K562 (cell line): ENCODE measurements around the gene FERMT3. TPM values are rescaled to one million over a fixed set of nuclear protein-coding genes. Genes with fewer than 3 reads are reported as not detected.

Experiments
- AFF4 ChIP-seq: sonication (generic); formaldehyde crosslinking; IDR thresholded peaks from 2 replicates; pipeline ENCODE4 v1.8.0; 2023; ENCODE audit warnings: mild to moderate bottlenecking, missing genetic modification reagents
- BRD9 ChIP-seq: fragments of 450-650 bp; IDR thresholded peaks from 2 replicates; pipeline ENCODE4 v1.6.1; 2018; ENCODE audit warnings: low read depth; ENCODE audit not compliant: partially characterized antibody
- CHD7 ChIP-seq: fragments of 200-600 bp; sonication (generic); IDR thresholded peaks from one replicate; pipeline ENCODE4 v1.6.1; 2012; ENCODE audit warnings: mild to moderate bottlenecking, low read depth, low read length, inconsistent platforms
- CREB1 ChIP-seq, 2 experiments: sonication (generic) in 1 of 2; formaldehyde crosslinking in 1 of 2; IDR thresholded peaks; 2 replicates each; pipeline versions ENCODE4 v1.6.1 to v1.8.0; 2012 to 2022; ENCODE audit warnings: inconsistent platforms in 1 of 2, mild to moderate bottlenecking in 1 of 2, missing genetic modification reagents in 1 of 2, moderate library complexity in 1 of 2
- HIVEP1 ChIP-seq: fragments of 250-450 bp; sonication (Bioruptor Pico); IDR thresholded peaks from 2 replicates; pipeline ENCODE4 v1.4.0; 2020; ENCODE audit warnings: mild to moderate bottlenecking
- POLR2AphosphoS5 ChIP-seq: IDR thresholded peaks from 2 replicates; pipeline ENCODE4 v1.6.1; 2011; ENCODE audit warnings: mild to moderate bottlenecking, low read depth, low read length, moderate library complexity; ENCODE audit not compliant: control insufficient read depth, insufficient read depth
- POLR3A ChIP-seq: IDR thresholded peaks from 2 replicates; pipeline ENCODE4 v1.6.1; 2011; ENCODE audit warnings: borderline replicate concordance, mild to moderate bottlenecking, moderate library complexity; ENCODE audit not compliant: insufficient read length, insufficient read depth; ENCODE audit errors: extremely low read depth
- RBM22 ChIP-seq: fragments of 200-400 bp; formaldehyde crosslinking; IDR thresholded peaks from 2 replicates; pipeline ENCODE4 v1.6.1; 2018; ENCODE audit warnings: low read length, low read depth; ENCODE audit not compliant: poor library complexity, severe bottlenecking
- RFX5 ChIP-seq: IDR thresholded peaks from 2 replicates; pipeline ENCODE4 v1.6.1; 2011; ENCODE audit warnings: low read depth, mild to moderate bottlenecking, improper control_type of control experiment, low read length
- STAT5A ChIP-seq: IDR thresholded peaks from 2 replicates; pipeline ENCODE4 v1.6.1; 2012; ENCODE audit warnings: low read length, inconsistent platforms, borderline replicate concordance
- polyA plus RNA-seq, 8 experiments: library from polyadenylated mRNA; depleted of rRNA in 4 of 8; stranded (reverse) in 5 of 8; unstranded in 3 of 8; fragments of >200 nt; fragmentation: Nextera tagmentation in 2 of 8; fragmentation: Illumina TruSeq in 1 of 8; extraction: Ambion mirVana in 2 of 8; extraction: Trizol in 1 of 8; gene quantifications; 2 replicates each; pipeline versions ENCODE4 v1.2.1 to v1.2.3, GENCODE V29; 2011 to 2014; ENCODE audit warnings: inconsistent platforms in 1 of 8, missing spikeins in 1 of 8
- total RNA-seq, 7 experiments: library from RNA; depleted of rRNA in 6 of 7; stranded (reverse); fragments of >200 nt in 6 of 7; fragmentation: Illumina TruSeq in 2 of 7; extraction: Trizol in 2 of 7; gene quantifications; 2 replicates each; pipeline versions ENCODE4 v1.2.1 to v1.2.3, GENCODE V29; 2011 to 2021; ENCODE audit warnings: low replicate concordance in 1 of 7

The FERMT3 gene
- total and polyA plus RNA-seq, 9 of the 15 experiments (the other 6 are each of a cell fraction or from before 2014, with no cell fraction given): 3.2 to 275 (median 79.7) TPM

DNA sequence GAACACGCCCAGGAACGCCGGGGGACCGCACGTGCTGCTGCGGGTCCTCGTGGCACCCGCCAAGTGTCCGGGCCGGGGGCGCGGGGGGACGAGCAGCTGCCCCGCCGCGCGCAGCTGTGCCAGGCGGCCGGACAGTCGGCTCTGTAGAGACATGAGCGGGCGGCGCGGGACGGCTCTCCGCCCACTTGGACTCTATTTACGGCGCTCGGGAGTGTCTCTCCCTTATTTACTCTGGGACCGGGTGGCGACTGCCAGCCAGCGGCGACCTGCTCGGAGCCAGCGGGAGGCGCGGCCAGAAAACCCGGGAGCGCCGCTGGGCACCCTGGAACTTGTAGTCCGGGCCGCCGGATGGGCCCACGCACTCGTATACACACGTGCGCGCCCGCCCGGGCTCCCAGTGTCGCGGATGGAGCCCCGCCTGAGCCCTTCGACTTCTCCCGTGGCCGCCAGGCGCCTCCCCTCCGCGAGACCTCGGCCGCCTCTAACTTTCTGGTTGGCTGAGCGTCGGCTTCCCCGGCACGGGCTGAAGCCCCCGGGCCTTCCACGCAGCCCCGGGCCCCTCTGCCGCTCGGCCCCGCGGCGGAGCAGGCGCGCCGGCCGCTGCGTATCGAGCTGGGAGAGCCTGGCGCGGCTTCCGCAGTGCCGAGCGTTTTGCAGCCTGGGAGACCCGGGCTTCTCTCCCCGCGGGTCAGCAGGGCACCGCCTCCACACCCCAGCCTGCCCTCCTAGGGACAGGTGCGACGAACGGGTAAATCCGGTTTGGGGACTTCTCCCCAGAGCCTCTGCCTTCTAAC, 40.5 kb upstream of the FERMT3 start, which contains the start of gene MACROD1 (continued):
- no peak for TF ChIP-seq CHD7
- TF ChIP-seq CREB1 (IDR thresholded peaks at IDR 0.05): peak; percentile 38
- peak; percentile 60; the same call in 1 of the 2 replicates for TF ChIP-seq CREB1 (CRISPR knock-in tag; IDR thresholded peaks at IDR 0.05)
- no peak for TF ChIP-seq RBM22
- peak; percentile 43; the same call in 1 of the 2 replicates for TF ChIP-seq POLR2AphosphoS5
- no peak for TF ChIP-seq HIVEP1 (CRISPR knock-in tag)
- no peak for TF ChIP-seq STAT5A
- no peak for TF ChIP-seq BRD9
- no peak for TF ChIP-seq POLR3A
- TF ChIP-seq RFX5: no peak
- no peak for TF ChIP-seq AFF4 (CRISPR knock-in tag)
